Measurements from ENCODE around the gene RNF13. TPM values are rescaled to one million over a fixed set of nuclear protein-coding genes. Genes with fewer than 3 reads are reported as not detected.
A peak's percentile ranks its signal among the peaks of the same experiment; 100 is the strongest.

Gene RNF13
- total and polyA plus RNA-seq, 3 donors from 2014 or later: 41.7 to 85.0 (median 81.8) TPM

- H3K4me1 ChIP-seq: no peaks in the 10 kb centered on the region
- H3K27me3 ChIP-seq: no peaks in the 10 kb centered on the region
- DNase-seq: no peak
- H3K36me3 ChIP-seq (ENCODE audit: low read depth, missing control alignments): no peaks in the 10 kb centered on the region
- TF ChIP-seq POLR2A (IDR thresholded peaks at IDR 0.05): no peak
- TF ChIP-seq CTCF (IDR thresholded peaks at IDR 0.05): no peak
- intact Hi-C loops (cut with DNase I; ENCODE audit: low total_unique reads): no loop called here
- no peak overlapping the region for H3K4me3 ChIP-seq
- no peak overlapping the region for H3K27ac ChIP-seq
- no peaks in the 10 kb centered on the region for H3K9me3 ChIP-seq
Observed at GRCh38 chr3:149809699-149810098, 3.3 kb upstream of the RNF13 start.

GRCh38 chr3:149810846-149811245 lies 2.2 kb upstream of the RNF13 start:
- Histone ChIP-seq H3K9me3 (no peaks in the 10 kb centered on the region), H3K36me3 (ENCODE audit: low read depth, missing control alignments) (no peaks in the 10 kb centered on the region), H3K4me1 (peaks cover 11% of the 10 kb centered on the region), H3K27me3 (no peaks in the 10 kb centered on the region), H3K4me3 (no peak overlapping the region), H3K27ac (no peak overlapping the region)
- TF ChIP-seq POLR2A (IDR thresholded peaks at IDR 0.05) (no peak), CTCF (IDR thresholded peaks at IDR 0.05) (no peak)
- WGBS, 2 donors: 90 to 97% methylated on average over 2 of the region's 2 CpGs
- intact Hi-C loops (cut with DNase I; ENCODE audit: low total_unique reads): no loop called here
- no peak for DNase-seq

GRCh38 chr3:149812165-149812605 lies 830 bp upstream of the RNF13 start:
- Histone ChIP-seq H3K27me3 (no peaks in the 10 kb centered on the region), H3K4me3 (peak overlapping the region; percentile 70 to 83), H3K36me3 (ENCODE audit: low read depth, missing control alignments) (no peaks in the 10 kb centered on the region), H3K4me1 (peaks cover 15% of the 10 kb centered on the region), H3K27ac (peak overlapping the region; percentile 99), H3K9me3 (no peaks in the 10 kb centered on the region)
- DNase-seq: no peak
- TF ChIP-seq CTCF (IDR thresholded peaks at IDR 0.05): no peak
- no peak for TF ChIP-seq POLR2A (IDR thresholded peaks at IDR 0.05)
- 11 to 20% methylated on average over 13 of the region's 13 CpGs for WGBS, 2 donors
- intact Hi-C loops (cut with DNase I; ENCODE audit: low total_unique reads): no loop called here

GRCh38 chr3:149813367-149814281 lies 609 bp downstream of the RNF13 start:
- no peaks in the 10 kb centered on the region for H3K27me3 ChIP-seq
- peak; percentile 44 for DNase-seq
- no peaks in the 10 kb centered on the region for H3K36me3 ChIP-seq (ENCODE audit: low read depth, missing control alignments)
- peaks cover 15% of the 10 kb centered on the region for H3K4me1 ChIP-seq
- peak overlapping the region; percentile 70 to 83 for H3K4me3 ChIP-seq
- 1% methylated on average over 29 of the region's 29 CpGs for WGBS, 2 donors
- no peaks in the 10 kb centered on the region for H3K9me3 ChIP-seq
- TF ChIP-seq CTCF (IDR thresholded peaks at IDR 0.05) (no peak), POLR2A (IDR thresholded peaks at IDR 0.05) (no peak)
- intact Hi-C loops (cut with DNase I; ENCODE audit: low total_unique reads): no loop called here
- H3K27ac ChIP-seq: peak overlapping the region; percentile 99
